ENCODE measurements around the gene KLK3.

Gene KLK3

GRCh38 chr19:50820549-50821247, 34.0 kb upstream of the KLK3 start:
- Histone ChIP-seq H3K4me1 (ENCODE audit: control insufficient read depth, insufficient read depth, low read length, poor library complexity, severe bottlenecking) (no peaks in the 10 kb centered on the region), H3K27ac (ENCODE audit: low read depth, low read length, severe bottlenecking) (no peak overlapping the region), H3K9me3 (ENCODE audit: control insufficient read depth, low read length) (no peaks in the 10 kb centered on the region), H3K36me3 (ENCODE audit: control insufficient read depth, insufficient read depth, low read length) (no peaks in the 10 kb centered on the region), H3K4me3 (ENCODE audit: extremely low read depth, insufficient read depth, low read length, poor library complexity, severe bottlenecking) (no peak overlapping the region)
- WGBS, 2 experiments (ENCODE audit: insufficient coverage in 2 of 2) = 21 to 38% methylated on average over 5 to 14 of the region's 21 CpGs

DNA sequence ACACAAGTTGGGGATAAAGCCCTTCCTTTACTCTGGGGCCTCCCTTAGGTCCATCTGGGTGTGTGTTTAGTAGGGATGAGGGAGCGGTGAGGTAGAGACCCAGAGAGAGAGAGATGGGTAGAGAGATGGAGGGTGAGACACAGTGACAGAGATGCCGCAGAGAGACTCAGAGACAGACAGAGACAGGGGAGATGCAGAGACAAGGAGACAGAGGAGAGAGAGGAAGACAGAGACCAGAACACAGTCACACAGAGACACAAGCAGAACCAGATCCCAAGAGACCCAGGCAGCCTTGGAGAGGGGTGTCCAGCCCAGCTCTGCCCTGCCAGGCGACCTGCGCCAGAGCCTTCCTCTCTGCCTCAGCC, 33.5 kb upstream of the KLK3 start:
- 89 to 100% methylated on average over 3 to 4 of the region's 4 CpGs for WGBS, 2 experiments (ENCODE audit: insufficient coverage in 2 of 2)
- no peak overlapping the region for H3K4me3 ChIP-seq (ENCODE audit: extremely low read depth, insufficient read depth, low read length, poor library complexity, severe bottlenecking)
- no peaks in the 10 kb centered on the region for H3K36me3 ChIP-seq (ENCODE audit: control insufficient read depth, insufficient read depth, low read length)
- H3K9me3 ChIP-seq (ENCODE audit: control insufficient read depth, low read length) = no peaks in the 10 kb centered on the region
- H3K4me1 ChIP-seq (ENCODE audit: control insufficient read depth, insufficient read depth, low read length, poor library complexity, severe bottlenecking) = no peaks in the 10 kb centered on the region
- H3K27ac ChIP-seq (ENCODE audit: low read depth, low read length, severe bottlenecking) = no peak overlapping the region

DNA sequence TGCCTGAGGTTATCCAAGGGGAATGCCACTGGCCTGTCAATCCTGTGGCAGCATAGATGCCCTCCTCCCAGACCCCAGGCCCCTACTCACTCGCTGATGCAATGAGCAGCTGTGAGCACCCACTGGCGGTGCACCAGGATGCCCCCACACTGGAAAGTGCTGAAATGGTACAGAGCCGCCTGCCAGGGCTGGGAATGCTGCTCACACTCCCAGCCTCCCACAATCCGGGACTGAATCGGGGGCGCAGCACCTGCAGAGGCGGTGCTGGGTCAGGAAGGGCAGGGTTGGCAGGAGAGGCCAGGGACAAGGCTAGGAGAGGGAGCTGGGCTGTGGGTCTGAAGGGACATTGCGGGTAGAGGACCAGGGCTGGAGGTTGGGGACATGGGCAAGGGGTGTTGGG, 33.1 kb upstream of the KLK3 start:
- no peaks in the 10 kb centered on the region for H3K36me3 ChIP-seq (ENCODE audit: control insufficient read depth, insufficient read depth, low read length)
- no peaks in the 10 kb centered on the region for H3K9me3 ChIP-seq (ENCODE audit: control insufficient read depth, low read length)
- 76 to 80% methylated on average over 6 to 8 of the region's 8 CpGs for WGBS, 2 experiments (ENCODE audit: insufficient coverage in 2 of 2)
- no peak overlapping the region for H3K27ac ChIP-seq (ENCODE audit: low read depth, low read length, severe bottlenecking)
- H3K4me1 ChIP-seq (ENCODE audit: control insufficient read depth, insufficient read depth, low read length, poor library complexity, severe bottlenecking) = no peaks in the 10 kb centered on the region
- no peak overlapping the region for H3K4me3 ChIP-seq (ENCODE audit: extremely low read depth, insufficient read depth, low read length, poor library complexity, severe bottlenecking)

DNA sequence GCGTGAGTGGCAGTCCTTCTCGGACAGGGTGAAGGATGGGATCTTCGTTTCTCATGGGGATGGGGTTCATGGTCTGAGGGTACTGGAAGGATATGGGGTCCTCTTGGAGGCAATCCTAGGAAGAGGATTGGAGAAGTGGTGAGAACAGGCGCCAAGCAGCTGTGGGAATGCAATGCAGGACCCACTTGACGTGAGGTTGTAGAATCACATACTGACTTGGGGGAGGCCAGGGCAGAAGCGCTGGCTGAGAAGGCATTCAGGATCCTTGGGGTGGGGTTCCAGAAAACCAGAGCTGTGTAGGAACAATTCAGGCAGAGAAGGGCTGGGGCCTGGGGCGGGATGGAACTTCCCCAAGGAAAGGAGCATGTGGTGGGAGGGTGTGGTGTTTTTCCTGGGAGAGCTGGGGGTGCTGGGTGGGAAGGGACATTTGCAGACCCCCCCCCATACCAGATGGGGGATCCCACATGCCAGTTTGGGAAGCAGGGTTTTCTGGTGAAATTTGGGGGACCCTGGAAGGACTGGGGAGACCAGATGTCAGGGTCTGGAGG, 32.0 kb upstream of the KLK3 start:
- Histone ChIP-seq H3K4me3 (ENCODE audit: extremely low read depth, insufficient read depth, low read length, poor library complexity, severe bottlenecking) (no peak overlapping the region), H3K36me3 (ENCODE audit: control insufficient read depth, insufficient read depth, low read length) (no peaks in the 10 kb centered on the region), H3K27ac (ENCODE audit: low read depth, low read length, severe bottlenecking) (no peak overlapping the region), H3K9me3 (ENCODE audit: control insufficient read depth, low read length) (no peaks in the 10 kb centered on the region), H3K4me1 (ENCODE audit: control insufficient read depth, insufficient read depth, low read length, poor library complexity, severe bottlenecking) (no peaks in the 10 kb centered on the region)
- WGBS, 2 experiments (ENCODE audit: insufficient coverage in 2 of 2) = 70 to 75% methylated on average over 6 of the region's 7 CpGs

DNA sequence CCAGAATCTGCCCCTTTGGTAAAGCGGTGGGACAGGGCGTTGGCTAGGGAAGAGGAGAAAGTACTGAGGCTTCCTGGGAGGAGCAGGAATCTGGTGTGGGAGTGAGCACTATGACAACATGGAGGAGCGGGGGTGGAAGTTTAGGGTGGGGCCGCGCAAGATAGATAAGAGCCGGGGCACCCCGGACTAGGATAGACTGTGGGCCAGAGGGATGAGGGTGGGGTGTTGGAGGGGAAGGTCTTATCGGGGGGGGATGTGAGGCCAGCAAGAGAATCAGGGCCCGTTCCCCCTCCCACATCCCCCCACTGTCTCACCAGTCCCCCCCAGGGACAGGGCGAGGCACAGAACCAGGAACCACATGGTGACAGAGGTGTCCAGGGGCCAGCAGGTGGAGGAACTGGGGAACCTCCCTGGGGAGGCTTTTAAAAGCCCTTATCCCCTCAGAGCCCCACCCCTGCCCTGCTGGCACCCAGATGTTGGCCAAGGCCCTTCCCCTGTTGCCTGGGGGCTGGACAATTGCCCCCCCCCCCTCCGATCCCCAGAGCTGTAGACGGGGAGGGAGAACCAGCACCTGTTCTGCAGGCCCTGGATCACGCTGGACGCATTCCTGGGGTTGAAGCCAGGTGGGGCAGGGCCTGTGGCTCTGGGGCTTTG, 31.2 kb upstream of the KLK3 start, which contains the start of gene KLK1:
KLK1 (minus strand) TSS at position 399 of the 654 bp plus-strand sequence; CDS start at position 360, 39 bp downstream.
- H3K9me3 ChIP-seq (ENCODE audit: control insufficient read depth, low read length) = no peaks in the 10 kb centered on the region
- no peak within 1 kb of the TSS for H3K27ac ChIP-seq (ENCODE audit: low read depth, low read length, severe bottlenecking)
- no peaks in the 10 kb centered on the region for H3K36me3 ChIP-seq (ENCODE audit: control insufficient read depth, insufficient read depth, low read length)
- no peak within 1 kb of the TSS for H3K4me3 ChIP-seq (ENCODE audit: extremely low read depth, insufficient read depth, low read length, poor library complexity, severe bottlenecking)
- no peaks in the 10 kb centered on the region for H3K4me1 ChIP-seq (ENCODE audit: control insufficient read depth, insufficient read depth, low read length, poor library complexity, severe bottlenecking)
- WGBS, 2 experiments (ENCODE audit: insufficient coverage in 2 of 2) = 75 to 84% methylated on average over 5 to 8 of the region's 14 CpGs

DNA sequence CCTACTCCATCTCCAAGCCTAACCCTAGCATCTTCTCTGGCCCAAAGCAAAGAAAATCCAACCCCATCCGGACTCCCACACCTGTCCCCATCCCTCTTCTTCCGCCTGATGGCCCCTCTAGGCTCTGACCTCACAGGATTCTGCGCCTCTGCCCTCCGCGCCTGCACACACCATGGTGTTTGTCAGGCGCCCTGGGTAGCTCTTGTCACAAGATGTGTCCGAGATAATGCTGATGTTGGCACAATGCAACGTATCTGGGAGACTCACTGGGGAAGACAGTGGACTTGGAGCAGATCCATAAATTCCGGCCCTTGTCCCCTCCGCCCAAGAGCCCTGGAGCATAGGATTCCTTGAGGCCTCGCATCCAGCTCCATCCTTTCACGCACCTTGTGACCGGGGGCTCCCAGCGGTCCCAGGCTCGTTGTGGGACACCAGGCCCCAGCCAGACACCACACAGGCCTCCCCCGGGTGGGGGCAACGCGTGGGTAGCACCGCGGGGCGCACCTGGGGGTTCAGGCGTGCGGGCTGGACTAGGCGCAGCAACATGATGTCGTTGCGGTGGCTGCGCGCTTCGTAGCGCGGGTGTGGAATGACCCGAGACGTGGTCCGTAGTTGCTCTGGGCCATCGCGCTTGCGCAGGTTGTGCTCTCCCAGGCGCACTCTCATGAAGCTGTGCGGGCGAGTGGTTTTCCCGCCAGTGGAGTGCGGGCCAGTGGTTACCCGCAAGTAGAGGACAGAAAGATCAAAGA, 28.0 kb upstream of the KLK3 start:
- no peaks in the 10 kb centered on the region for H3K4me1 ChIP-seq (ENCODE audit: control insufficient read depth, insufficient read depth, low read length, poor library complexity, severe bottlenecking)
- no peak overlapping the region for H3K4me3 ChIP-seq (ENCODE audit: extremely low read depth, insufficient read depth, low read length, poor library complexity, severe bottlenecking)
- WGBS, 2 experiments (ENCODE audit: insufficient coverage in 2 of 2) = 88 to 89% methylated on average over 38 of the region's 43 CpGs
- no peaks in the 10 kb centered on the region for H3K9me3 ChIP-seq (ENCODE audit: control insufficient read depth, low read length)
- H3K27ac ChIP-seq (ENCODE audit: low read depth, low read length, severe bottlenecking) = no peak overlapping the region
- H3K36me3 ChIP-seq (ENCODE audit: control insufficient read depth, insufficient read depth, low read length) = no peaks in the 10 kb centered on the region

DNA sequence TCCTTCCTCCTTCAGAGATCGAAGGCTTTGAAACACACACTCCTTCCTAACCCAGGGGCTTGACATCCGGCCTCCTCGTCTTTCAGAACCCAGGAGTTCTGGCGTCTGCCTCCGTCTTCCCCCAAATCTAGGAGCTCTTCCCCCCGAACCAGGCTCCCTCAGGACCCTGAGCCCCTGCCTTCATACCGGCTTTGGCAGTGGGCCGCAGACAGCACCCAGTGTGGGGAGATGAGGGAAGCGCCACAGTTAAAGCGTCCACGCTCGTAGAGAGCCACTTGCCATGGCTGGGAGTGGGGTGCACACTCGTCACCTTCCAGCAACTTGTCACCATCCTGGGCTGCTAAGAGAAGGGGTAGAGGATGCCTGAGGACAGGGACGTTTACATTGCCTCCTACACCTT, 27.2 kb upstream of the KLK3 start:
- 88 to 90% methylated on average over 1 to 2 of the region's 14 CpGs for WGBS, 2 experiments (ENCODE audit: insufficient coverage in 2 of 2)
- Histone ChIP-seq H3K9me3 (ENCODE audit: control insufficient read depth, low read length) (no peaks in the 10 kb centered on the region), H3K27ac (ENCODE audit: low read depth, low read length, severe bottlenecking) (no peak overlapping the region), H3K4me1 (ENCODE audit: control insufficient read depth, insufficient read depth, low read length, poor library complexity, severe bottlenecking) (no peaks in the 10 kb centered on the region), H3K4me3 (ENCODE audit: extremely low read depth, insufficient read depth, low read length, poor library complexity, severe bottlenecking) (no peak overlapping the region), H3K36me3 (ENCODE audit: control insufficient read depth, insufficient read depth, low read length) (no peaks in the 10 kb centered on the region)

DNA sequence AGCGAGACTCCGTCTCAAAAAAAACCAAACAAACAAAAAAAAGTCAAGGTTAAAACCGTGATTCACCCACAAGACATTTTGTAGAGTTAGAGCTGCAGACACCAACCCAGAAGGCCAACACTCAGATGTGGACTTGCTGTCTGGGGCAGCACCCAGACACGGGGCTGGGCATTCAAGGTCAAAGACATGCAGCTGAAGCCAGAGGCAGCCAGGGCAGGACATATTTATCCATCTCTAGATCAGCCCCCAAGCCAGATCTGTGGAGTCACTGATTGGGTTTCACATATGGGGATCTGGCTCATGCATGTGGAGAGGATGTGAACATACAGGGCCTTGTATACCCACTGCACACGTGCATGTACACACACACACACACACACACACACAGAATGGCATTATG, 24.9 kb upstream of the KLK3 start:
- H3K9me3 ChIP-seq (ENCODE audit: control insufficient read depth, low read length) = no peaks in the 10 kb centered on the region
- H3K27ac ChIP-seq (ENCODE audit: low read depth, low read length, severe bottlenecking) = no peak overlapping the region
- H3K4me3 ChIP-seq (ENCODE audit: extremely low read depth, insufficient read depth, low read length, poor library complexity, severe bottlenecking) = no peak overlapping the region
- 100% methylated on average over 1 of the region's 5 CpGs; no CpG with 5 or more reads in 1 of the 2 experiments for WGBS, 2 experiments (ENCODE audit: insufficient coverage in 2 of 2)
- H3K4me1 ChIP-seq (ENCODE audit: control insufficient read depth, insufficient read depth, low read length, poor library complexity, severe bottlenecking) = no peaks in the 10 kb centered on the region
- no peaks in the 10 kb centered on the region for H3K36me3 ChIP-seq (ENCODE audit: control insufficient read depth, insufficient read depth, low read length)

- Histone ChIP-seq H3K9me3 (ENCODE audit: control insufficient read depth, low read length) (no peaks in the 10 kb centered on the region), H3K4me1 (ENCODE audit: control insufficient read depth, insufficient read depth, low read length, poor library complexity, severe bottlenecking) (no peaks in the 10 kb centered on the region), H3K4me3 (ENCODE audit: extremely low read depth, insufficient read depth, low read length, poor library complexity, severe bottlenecking) (no peak overlapping the region), H3K36me3 (ENCODE audit: control insufficient read depth, insufficient read depth, low read length) (no peaks in the 10 kb centered on the region), H3K27ac (ENCODE audit: low read depth, low read length, severe bottlenecking) (no peak overlapping the region)
- 54 to 62% methylated on average over 5 to 6 of the region's 17 CpGs for WGBS, 2 experiments (ENCODE audit: insufficient coverage in 2 of 2)
Measured at GRCh38 chr19:50830266-50831025, 24.3 kb upstream of the KLK3 start.

GRCh38 chr19:50831026-50831396, 23.7 kb upstream of the KLK3 start:
- Histone ChIP-seq H3K4me1 (ENCODE audit: control insufficient read depth, insufficient read depth, low read length, poor library complexity, severe bottlenecking) (no peaks in the 10 kb centered on the region), H3K4me3 (ENCODE audit: extremely low read depth, insufficient read depth, low read length, poor library complexity, severe bottlenecking) (no peak overlapping the region), H3K27ac (ENCODE audit: low read depth, low read length, severe bottlenecking) (no peak overlapping the region), H3K9me3 (ENCODE audit: control insufficient read depth, low read length) (no peaks in the 10 kb centered on the region), H3K36me3 (ENCODE audit: control insufficient read depth, insufficient read depth, low read length) (no peaks in the 10 kb centered on the region)
- 72 to 79% methylated on average over 4 to 7 of the region's 7 CpGs for WGBS, 2 experiments (ENCODE audit: insufficient coverage in 2 of 2)

Measured in mesodermal cell (in vitro differentiated cells).